ENCODE measurements around the gene HMG20A.

Gene HMG20A

DNA sequence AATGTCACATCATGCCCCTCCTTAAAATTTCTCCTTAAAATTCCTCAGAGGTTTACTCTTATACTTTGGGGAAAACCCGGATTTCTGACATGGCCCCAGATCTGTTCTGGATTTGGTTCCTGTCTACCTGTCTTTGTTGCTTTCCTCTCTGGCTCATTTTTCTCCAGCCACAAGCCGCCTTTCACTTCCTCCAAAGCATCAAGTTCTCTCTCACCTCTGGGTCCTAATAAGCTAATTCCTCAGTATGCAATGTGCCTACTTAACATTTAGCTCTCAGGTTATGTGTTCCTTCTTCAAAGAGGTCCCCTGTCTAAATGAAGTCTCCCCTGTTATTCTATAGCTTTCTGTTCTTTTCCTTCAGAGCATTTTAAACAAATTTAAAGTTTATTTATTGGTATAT lies 16.1 kb downstream of the HMG20A start:
- Histone ChIP-seq H2AK5ac (ENCODE audit: low read depth, low read length) (no peak overlapping the region), H2BK12ac (ENCODE audit: low read length) (no peak overlapping the region), H3K79me1 (ENCODE audit: low read depth, low read length) (no peaks in the 10 kb centered on the region), H2BK120ac (ENCODE audit: low read depth, low read length) (no peak overlapping the region), H2BK15ac (ENCODE audit: low read length) (no peak overlapping the region), H2BK5ac (ENCODE audit: low read length) (no peak overlapping the region), H3K9me3 (replicated peaks in 1 of 2; ENCODE audit: control insufficient read depth in 2 of 2, insufficient read depth in 1 of 2, low read depth in 1 of 2, low read length in 2 of 2) (no peaks in the 10 kb centered on the region), H3K23ac (ENCODE audit: low read depth, low read length, poor library complexity) (no peak overlapping the region), H3K27me3 (ENCODE audit: control insufficient read depth in 3 of 3, insufficient read depth in 3 of 3, low read depth in 1 of 3, low read length in 3 of 3) (no peaks in the 10 kb centered on the region), H3K18ac (ENCODE audit: low read length) (no peak overlapping the region), H3K4ac (ENCODE audit: low read length) (no peak overlapping the region), H3K4me3 (ENCODE audit: low read length in 2 of 2) (no peak overlapping the region), H3K4me2 (ENCODE audit: insufficient read depth, low read length, poor library complexity, severe bottlenecking) (no peak overlapping the region), H3K9ac (ENCODE audit: low read depth, low read length, poor library complexity) (no peak overlapping the region), H3K4me1 (ENCODE audit: control insufficient read depth in 2 of 2, insufficient read depth in 1 of 2, low read depth in 1 of 2, low read length in 2 of 2) (no peaks in the 10 kb centered on the region), H3K36me3 (replicated peaks in 1 of 2; ENCODE audit: control insufficient read depth in 2 of 2, insufficient read depth in 2 of 2, low read length in 2 of 2) (peaks cover 0 to 5% of the 10 kb centered on the region in 2 donors), H2AFZ (ENCODE audit: low read length) (no peak overlapping the region), H4K91ac (ENCODE audit: low read depth, low read length, poor library complexity) (no peak overlapping the region), H4K8ac (ENCODE audit: low read depth, low read length) (no peak overlapping the region), H3K14ac (ENCODE audit: low read length) (no peak overlapping the region), H3K27ac (replicated peaks; ENCODE audit: low read length) (no peak overlapping the region)
- WGBS, 2 donors (ENCODE audit: extremely low coverage in 2 of 2, insufficient read length in 2 of 2, insufficient replicate concordance in 1 of 2), result no CpG with 5 or more reads among the region's 2 CpGs
- no peak for DNase-seq (ENCODE audit: low spot score)

DNA sequence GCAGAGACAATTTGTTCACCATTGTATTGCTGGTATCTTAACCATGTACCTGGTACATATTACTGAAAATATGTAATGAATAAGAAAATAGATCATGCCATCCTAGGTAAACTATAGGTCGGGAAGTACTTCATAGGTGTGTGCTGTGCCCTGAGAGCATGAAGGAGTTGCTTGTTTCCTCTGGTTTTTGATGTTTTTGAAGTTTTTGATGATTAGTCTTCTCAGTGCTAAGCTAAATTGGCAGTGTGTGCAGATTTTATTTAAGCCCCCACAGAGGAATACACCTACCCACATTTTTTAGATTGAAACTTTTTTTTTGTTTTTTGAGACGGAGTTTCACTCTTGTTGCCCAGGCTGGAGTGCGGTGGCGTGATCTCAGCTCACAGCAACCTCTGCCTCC lies 16.6 kb downstream of the HMG20A start:
- Histone ChIP-seq H3K9ac (ENCODE audit: low read depth, low read length, poor library complexity) (no peak overlapping the region), H4K91ac (ENCODE audit: low read depth, low read length, poor library complexity) (no peak overlapping the region), H4K8ac (ENCODE audit: low read depth, low read length) (no peak overlapping the region), H3K14ac (ENCODE audit: low read length) (no peak overlapping the region), H3K4ac (ENCODE audit: low read length) (no peak overlapping the region), H2AFZ (ENCODE audit: low read length) (no peak overlapping the region), H3K27ac (replicated peaks; ENCODE audit: low read length) (no peak overlapping the region), H3K36me3 (replicated peaks in 1 of 2; ENCODE audit: control insufficient read depth in 2 of 2, insufficient read depth in 2 of 2, low read length in 2 of 2) (peaks cover 0 to 5% of the 10 kb centered on the region in 2 donors), H3K9me3 (replicated peaks in 1 of 2; ENCODE audit: control insufficient read depth in 2 of 2, insufficient read depth in 1 of 2, low read depth in 1 of 2, low read length in 2 of 2) (no peaks in the 10 kb centered on the region), H3K79me1 (ENCODE audit: low read depth, low read length) (no peaks in the 10 kb centered on the region), H3K27me3 (ENCODE audit: control insufficient read depth in 3 of 3, insufficient read depth in 3 of 3, low read depth in 1 of 3, low read length in 3 of 3) (no peaks in the 10 kb centered on the region), H3K4me3 (ENCODE audit: low read length in 2 of 2) (no peak overlapping the region), H2BK12ac (ENCODE audit: low read length) (no peak overlapping the region), H2BK15ac (ENCODE audit: low read length) (no peak overlapping the region), H2AK5ac (ENCODE audit: low read depth, low read length) (no peak overlapping the region), H3K18ac (ENCODE audit: low read length) (no peak overlapping the region), H3K4me1 (ENCODE audit: control insufficient read depth in 2 of 2, insufficient read depth in 1 of 2, low read depth in 1 of 2, low read length in 2 of 2) (no peaks in the 10 kb centered on the region), H2BK5ac (ENCODE audit: low read length) (no peak overlapping the region), H3K23ac (ENCODE audit: low read depth, low read length, poor library complexity) (no peak overlapping the region), H2BK120ac (ENCODE audit: low read depth, low read length) (no peak overlapping the region), H3K4me2 (ENCODE audit: insufficient read depth, low read length, poor library complexity, severe bottlenecking) (no peak overlapping the region)
- WGBS, 2 donors (ENCODE audit: extremely low coverage in 2 of 2, insufficient read length in 2 of 2, insufficient replicate concordance in 1 of 2), result no CpG with 5 or more reads among the region's 4 CpGs
- DNase-seq (ENCODE audit: low spot score), result no peak

DNA sequence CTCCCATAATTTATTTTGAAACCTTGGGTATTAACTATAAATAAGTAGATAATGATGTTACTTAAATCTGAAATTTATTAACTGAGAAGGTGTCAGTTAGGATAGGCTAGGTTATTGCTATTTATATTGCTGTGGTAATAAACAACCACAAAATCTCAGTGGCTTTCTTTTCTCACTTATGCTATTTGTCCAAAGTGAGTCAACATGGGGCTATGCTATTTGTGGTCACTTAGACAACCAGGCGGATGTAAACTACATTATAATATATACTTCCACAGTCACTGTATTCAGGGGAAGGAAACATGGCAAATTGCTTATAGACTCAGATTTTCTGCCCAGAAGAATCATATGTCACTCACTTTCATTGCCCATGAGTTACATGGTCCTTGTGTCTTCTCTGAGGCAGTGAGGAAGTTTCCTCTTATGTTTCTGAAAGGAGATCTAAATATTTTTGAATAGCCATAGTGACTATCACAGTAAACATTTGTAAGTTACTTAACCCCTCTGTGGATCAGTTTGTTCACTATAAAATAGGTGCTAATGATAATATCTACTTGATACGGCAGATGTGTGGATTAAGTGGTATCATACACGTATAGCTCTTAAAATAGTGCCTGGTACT lies 19.8 kb downstream of the HMG20A start:
- no peak for DNase-seq (ENCODE audit: low spot score)
- no CpG with 5 or more reads among the region's 3 CpGs for WGBS, 2 donors (ENCODE audit: extremely low coverage in 2 of 2, insufficient read length in 2 of 2, insufficient replicate concordance in 1 of 2)
- Histone ChIP-seq H3K9me3 (replicated peaks in 1 of 2; ENCODE audit: control insufficient read depth in 2 of 2, insufficient read depth in 1 of 2, low read depth in 1 of 2, low read length in 2 of 2) (no peaks in the 10 kb centered on the region), H3K27ac (replicated peaks; ENCODE audit: low read length) (no peak overlapping the region), H2BK15ac (ENCODE audit: low read length) (no peak overlapping the region), H2BK120ac (ENCODE audit: low read depth, low read length) (no peak overlapping the region), H2AK5ac (ENCODE audit: low read depth, low read length) (no peak overlapping the region), H2BK5ac (ENCODE audit: low read length) (no peak overlapping the region), H3K4ac (ENCODE audit: low read length) (no peak overlapping the region), H4K91ac (ENCODE audit: low read depth, low read length, poor library complexity) (no peak overlapping the region), H3K4me1 (ENCODE audit: control insufficient read depth in 2 of 2, insufficient read depth in 1 of 2, low read depth in 1 of 2, low read length in 2 of 2) (no peaks in the 10 kb centered on the region), H3K9ac (ENCODE audit: low read depth, low read length, poor library complexity) (no peak overlapping the region), H3K18ac (ENCODE audit: low read length) (no peak overlapping the region), H3K4me2 (ENCODE audit: insufficient read depth, low read length, poor library complexity, severe bottlenecking) (no peak overlapping the region), H3K23ac (ENCODE audit: low read depth, low read length, poor library complexity) (no peak overlapping the region), H3K79me1 (ENCODE audit: low read depth, low read length) (no peaks in the 10 kb centered on the region), H4K8ac (ENCODE audit: low read depth, low read length) (no peak overlapping the region), H3K36me3 (replicated peaks in 1 of 2; ENCODE audit: control insufficient read depth in 2 of 2, insufficient read depth in 2 of 2, low read length in 2 of 2) (peaks cover 0 to 5% of the 10 kb centered on the region in 2 donors), H3K4me3 (ENCODE audit: low read length in 2 of 2) (no peak overlapping the region), H2BK12ac (ENCODE audit: low read length) (no peak overlapping the region), H3K27me3 (ENCODE audit: control insufficient read depth in 3 of 3, insufficient read depth in 3 of 3, low read depth in 1 of 3, low read length in 3 of 3) (no peaks in the 10 kb centered on the region), H2AFZ (ENCODE audit: low read length) (no peak overlapping the region), H3K14ac (ENCODE audit: low read length) (no peak overlapping the region)

DNA sequence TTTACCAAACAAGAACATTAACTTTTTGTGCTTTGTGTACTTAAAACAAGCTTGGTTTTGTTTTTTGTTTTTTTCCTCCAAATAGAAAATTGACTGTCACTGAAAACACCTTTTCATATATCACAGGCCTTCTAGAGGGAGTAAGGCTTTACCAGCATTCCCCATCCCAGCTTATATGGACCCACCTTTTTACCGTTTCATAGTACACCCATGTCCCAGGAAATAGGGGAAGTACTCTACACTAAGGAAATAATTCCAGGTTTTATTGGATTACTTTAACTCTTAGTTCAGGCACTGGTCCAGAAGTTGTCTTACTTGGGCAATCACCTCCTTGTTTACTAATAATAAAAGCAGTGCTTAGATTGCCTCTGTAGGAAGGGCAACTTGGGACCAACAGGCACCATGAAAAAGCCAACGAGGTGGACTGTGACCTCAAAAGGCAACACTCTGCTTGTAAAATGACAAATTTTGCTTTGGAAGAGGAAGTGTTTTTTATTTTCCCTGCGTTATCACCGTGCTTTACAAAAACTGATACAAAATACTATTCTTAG lies 26.2 kb downstream of the HMG20A start:
- no peaks in the 10 kb centered on the region for H3K27me3 ChIP-seq (ENCODE audit: control insufficient read depth in 3 of 3, insufficient read depth in 3 of 3, low read depth in 1 of 3, low read length in 3 of 3)
- H2BK15ac ChIP-seq (ENCODE audit: low read length), result no peak overlapping the region
- no peak overlapping the region for H4K8ac ChIP-seq (ENCODE audit: low read depth, low read length)
- H3K18ac ChIP-seq (ENCODE audit: low read length), result no peak overlapping the region
- H3K4me2 ChIP-seq (ENCODE audit: insufficient read depth, low read length, poor library complexity, severe bottlenecking), result no peak overlapping the region
- peaks cover 1 to 12% of the 10 kb centered on the region in 2 donors for H3K9me3 ChIP-seq (replicated peaks in 1 of 2; ENCODE audit: control insufficient read depth in 2 of 2, insufficient read depth in 1 of 2, low read depth in 1 of 2, low read length in 2 of 2)
- WGBS, 2 donors (ENCODE audit: extremely low coverage in 2 of 2, insufficient read length in 2 of 2, insufficient replicate concordance in 1 of 2), result no CpG with 5 or more reads among the region's 4 CpGs
- no peak overlapping the region for H2BK12ac ChIP-seq (ENCODE audit: low read length)
- no peak overlapping the region for H4K91ac ChIP-seq (ENCODE audit: low read depth, low read length, poor library complexity)
- H3K23ac ChIP-seq (ENCODE audit: low read depth, low read length, poor library complexity), result no peak overlapping the region
- H3K4me3 ChIP-seq (ENCODE audit: low read length in 2 of 2), result no peak overlapping the region
- no peak overlapping the region for H3K27ac ChIP-seq (replicated peaks; ENCODE audit: low read length)
- no peak overlapping the region for H2BK120ac ChIP-seq (ENCODE audit: low read depth, low read length)
- no peak overlapping the region for H2BK5ac ChIP-seq (ENCODE audit: low read length)
- peaks cover 0 to 36% of the 10 kb centered on the region in 2 donors for H3K36me3 ChIP-seq (replicated peaks in 1 of 2; ENCODE audit: control insufficient read depth in 2 of 2, insufficient read depth in 2 of 2, low read length in 2 of 2)
- H3K14ac ChIP-seq (ENCODE audit: low read length), result no peak overlapping the region
- no peaks in the 10 kb centered on the region for H3K79me1 ChIP-seq (ENCODE audit: low read depth, low read length)
- no peak overlapping the region for H2AFZ ChIP-seq (ENCODE audit: low read length)
- no peak overlapping the region for H2AK5ac ChIP-seq (ENCODE audit: low read depth, low read length)
- H3K4me1 ChIP-seq (ENCODE audit: control insufficient read depth in 2 of 2, insufficient read depth in 1 of 2, low read depth in 1 of 2, low read length in 2 of 2), result no peaks in the 10 kb centered on the region
- DNase-seq (ENCODE audit: low spot score), result no peak
- no peak overlapping the region for H3K9ac ChIP-seq (ENCODE audit: low read depth, low read length, poor library complexity)
- no peak overlapping the region for H3K4ac ChIP-seq (ENCODE audit: low read length)

All from neuronal stem cell (in vitro differentiated cells).